Thymus (tissue), 11 donors: Measurements from ENCODE around the gene CELA2A. TPM values are rescaled to one million over a fixed set of nuclear protein-coding genes. Genes with fewer than 3 reads are reported as not detected.

ENCODE experiments used
- DNase-seq, 9 donors: peaks; one replicate each; pipeline ENCODE4 v3.0.0-alpha.2; 2013; ENCODE audit warnings: low spot score in 9 of 9, low read depth in 6 of 9, missing footprints in 1 of 9
- H3K27ac ChIP-seq, 2 donors: one replicate each; pipeline ENCODE4 v1.5.1; 2013; ENCODE audit warnings: control low read depth in 1 of 2, low read depth in 1 of 2, low read length in 1 of 2, mild to moderate bottlenecking in 1 of 2, moderate library complexity in 1 of 2
- H3K27me3 ChIP-seq, 2 donors: one replicate each; pipeline ENCODE4 v1.5.1; 2013; ENCODE audit warnings: low read length in 1 of 2; ENCODE audit not compliant: control insufficient read depth in 2 of 2, insufficient read depth in 1 of 2
- H3K36me3 ChIP-seq, 2 donors: one replicate each; pipeline ENCODE4 v1.5.1; 2013; ENCODE audit warnings: low read length in 1 of 2, mild to moderate bottlenecking in 1 of 2, moderate library complexity in 1 of 2; ENCODE audit not compliant: control insufficient read depth in 2 of 2, insufficient read depth in 2 of 2
- H3K4me1 ChIP-seq, 2 donors: one replicate each; pipeline ENCODE4 v1.5.1; 2013; ENCODE audit warnings: low read length in 2 of 2; ENCODE audit not compliant: control insufficient read depth in 2 of 2, insufficient read depth in 2 of 2
- H3K4me3 ChIP-seq, 2 donors: one replicate each; pipeline ENCODE4 v1.5.1; 2013; ENCODE audit warnings: low read length in 2 of 2, control low read depth in 1 of 2, mild to moderate bottlenecking in 1 of 2
- H3K9me3 ChIP-seq, 2 donors: one replicate each; pipeline ENCODE4 v1.5.1; 2013; ENCODE audit warnings: low read length in 1 of 2, mild to moderate bottlenecking in 1 of 2; ENCODE audit not compliant: control insufficient read depth in 2 of 2, insufficient read depth in 1 of 2
- WGBS: extraction: QIAGEN DNeasy Blood & Tissue Kit; methylation state at CpG from one replicate; pipeline ENCODE4 v1.1.7; 2013; 5-methylcytosine and 5-hydroxymethylcytosine counted together
- polyA plus RNA-seq: library from polyadenylated mRNA; stranded (reverse); fragments of 200-250 nt; gene quantifications from one replicate; pipeline ENCODE4 v1.2.3, GENCODE V29; 2013
- total RNA-seq: library from RNA; stranded (reverse); fragments of 120-200 nt; gene quantifications from one replicate; pipeline ENCODE4 v1.2.4, GENCODE V29; 2013
- donor health status: healthy.

The CELA2A gene
- total and polyA plus RNA-seq, 2 donors, result 0.14 to 0.41 TPM

GRCh38 chr1:15500184-15501178 is 43.9 kb downstream of the CELA2A start:
- 90% methylated on average over 19 of the region's 19 CpGs for WGBS
- H3K9me3 ChIP-seq, result no peaks in the 10 kb centered on the region
- no peak overlapping the region for H3K4me3 ChIP-seq
- H3K27me3 ChIP-seq, result no peaks in the 10 kb centered on the region
- no peak overlapping the region for H3K27ac ChIP-seq
- DNase-seq, result no peak
- peaks cover 0 to 1% of the 10 kb centered on the region in 2 donors for H3K36me3 ChIP-seq
- no peaks in the 10 kb centered on the region for H3K4me1 ChIP-seq

GRCh38 chr1:15501208-15502032 is 44.9 kb downstream of the CELA2A start:
- WGBS, result 77% methylated on average over 17 of the region's 17 CpGs
- no peak overlapping the region for H3K27ac ChIP-seq
- no peak overlapping the region for H3K4me3 ChIP-seq
- no peaks in the 10 kb centered on the region for H3K9me3 ChIP-seq
- no peaks in the 10 kb centered on the region for H3K4me1 ChIP-seq
- peaks cover 2 to 3% of the 10 kb centered on the region in 2 donors for H3K36me3 ChIP-seq
- peak in 5 of 9 donors; percentile 17 to 50 (median 26) for DNase-seq
- no peaks in the 10 kb centered on the region for H3K27me3 ChIP-seq

- Histone ChIP-seq H3K4me1 (no peaks in the 10 kb centered on the region), H3K4me3 (no peak overlapping the region), H3K9me3 (no peaks in the 10 kb centered on the region), H3K36me3 (peaks cover 2 to 3% of the 10 kb centered on the region in 2 donors), H3K27me3 (no peaks in the 10 kb centered on the region), H3K27ac (no peak overlapping the region)
- no peak for DNase-seq
- WGBS, result 93% methylated on average over 4 of the region's 4 CpGs
These were observed 47.9 kb downstream of the CELA2A start for GRCh38 chr1:15504436-15504835.

GRCh38 chr1:15506831-15507230 is 50.3 kb downstream of the CELA2A start:
- Histone ChIP-seq H3K4me3 (no peak overlapping the region), H3K36me3 (peaks cover 2 to 3% of the 10 kb centered on the region in 2 donors), H3K9me3 (no peaks in the 10 kb centered on the region), H3K27ac (no peak overlapping the region), H3K27me3 (no peaks in the 10 kb centered on the region), H3K4me1 (no peaks in the 10 kb centered on the region)
- no peak for DNase-seq
- WGBS, result 98% methylated on average over 17 of the region's 17 CpGs

GRCh38 chr1:15507278-15507677 is 50.7 kb downstream of the CELA2A start:
- no peak for DNase-seq
- Histone ChIP-seq H3K4me1 (no peaks in the 10 kb centered on the region), H3K9me3 (no peaks in the 10 kb centered on the region), H3K27me3 (no peaks in the 10 kb centered on the region), H3K27ac (no peak overlapping the region), H3K4me3 (no peak overlapping the region), H3K36me3 (peaks cover 2 to 3% of the 10 kb centered on the region in 2 donors)
- 97% methylated on average over 5 of the region's 5 CpGs for WGBS

GRCh38 chr1:15508700-15509487 is 52.4 kb downstream of the CELA2A start:
- Histone ChIP-seq H3K9me3 (no peaks in the 10 kb centered on the region), H3K36me3 (peaks cover 2 to 3% of the 10 kb centered on the region in 2 donors), H3K4me3 (no peak overlapping the region), H3K27me3 (no peaks in the 10 kb centered on the region), H3K27ac (no peak overlapping the region), H3K4me1 (no peaks in the 10 kb centered on the region)
- 95% methylated on average over 12 of the region's 12 CpGs for WGBS
- DNase-seq, result no peak

- Histone ChIP-seq H3K4me3 (no peak overlapping the region), H3K4me1 (no peaks in the 10 kb centered on the region), H3K36me3 (peaks cover 2 to 3% of the 10 kb centered on the region in 2 donors), H3K9me3 (no peaks in the 10 kb centered on the region), H3K27me3 (no peaks in the 10 kb centered on the region), H3K27ac (no peak overlapping the region)
- no peak for DNase-seq
- 94% methylated on average over 7 of the region's 7 CpGs for WGBS
These were observed 53.1 kb downstream of the CELA2A start for GRCh38 chr1:15509586-15509985.

GRCh38 chr1:15510611-15511405 is 54.3 kb downstream of the CELA2A start:
- no peak for DNase-seq

More at GRCh38 chr1:15510611-15511405, 54.3 kb downstream of the CELA2A start:
- 99% methylated on average over 8 of the region's 8 CpGs for WGBS
- Histone ChIP-seq H3K36me3 (peaks cover 0 to under 1% of the 10 kb centered on the region in 2 donors), H3K27ac (no peak overlapping the region), H3K4me3 (no peak overlapping the region), H3K4me1 (no peaks in the 10 kb centered on the region), H3K9me3 (no peaks in the 10 kb centered on the region), H3K27me3 (no peaks in the 10 kb centered on the region)
